Measurements from ENCODE around the gene RRP15.

The RRP15 gene

GRCh38 chr1:218259800-218260199, 25.3 kb upstream of the RRP15 start:
- no peak overlapping the region for H3K4me3 ChIP-seq (ENCODE audit: low read length in 2 of 2)
- no peak overlapping the region for H3K27ac ChIP-seq (ENCODE audit: low read length)
- no peaks in the 10 kb centered on the region for H3K27me3 ChIP-seq (ENCODE audit: control insufficient read depth in 1 of 2, insufficient read depth in 2 of 2, low read length in 2 of 2)
- no peak overlapping the region for H3K9ac ChIP-seq (ENCODE audit: low read length in 2 of 2)
- no peaks in the 10 kb centered on the region for H3K4me1 ChIP-seq (ENCODE audit: control insufficient read depth, insufficient read depth, low read length)
- peaks cover 5 to 10% of the 10 kb centered on the region in 2 donors for H3K9me3 ChIP-seq (ENCODE audit: control insufficient read depth in 2 of 2, low read length in 2 of 2)
- H3K36me3 ChIP-seq (ENCODE audit: control insufficient read depth in 2 of 2, insufficient read depth in 2 of 2, low read length in 2 of 2), result no peaks in the 10 kb centered on the region

- H3K9me3 ChIP-seq (ENCODE audit: control insufficient read depth in 2 of 2, low read length in 2 of 2), result peaks cover 5 to 10% of the 10 kb centered on the region in 2 donors
- no peak overlapping the region for H3K4me3 ChIP-seq (ENCODE audit: low read length in 2 of 2)
- H3K27ac ChIP-seq (ENCODE audit: low read length), result no peak overlapping the region
Observed at GRCh38 chr1:218262259-218262658, 22.8 kb upstream of the RRP15 start.

GRCh38 chr1:218266356-218266755, 18.7 kb upstream of the RRP15 start:
- Histone ChIP-seq H3K36me3 (ENCODE audit: control insufficient read depth in 2 of 2, insufficient read depth in 2 of 2, low read length in 2 of 2) (no peaks in the 10 kb centered on the region), H3K9me3 (ENCODE audit: control insufficient read depth in 2 of 2, low read length in 2 of 2) (peaks cover 0 to 2% of the 10 kb centered on the region in 2 donors), H3K4me1 (ENCODE audit: control insufficient read depth, insufficient read depth, low read length) (no peaks in the 10 kb centered on the region), H3K4me3 (ENCODE audit: low read length in 2 of 2) (no peak overlapping the region), H3K27ac (ENCODE audit: low read length) (no peak overlapping the region), H3K27me3 (ENCODE audit: control insufficient read depth in 1 of 2, insufficient read depth in 2 of 2, low read length in 2 of 2) (peaks cover 2 to 6% of the 10 kb centered on the region in 2 donors), H3K9ac (ENCODE audit: low read length in 2 of 2) (no peak overlapping the region)

More at GRCh38 chr1:218262259-218262658, 22.8 kb upstream of the RRP15 start:
- H3K36me3 ChIP-seq (ENCODE audit: control insufficient read depth in 2 of 2, insufficient read depth in 2 of 2, low read length in 2 of 2), result no peaks in the 10 kb centered on the region
- H3K27me3 ChIP-seq (ENCODE audit: control insufficient read depth in 1 of 2, insufficient read depth in 2 of 2, low read length in 2 of 2), result peaks cover 2 to 6% of the 10 kb centered on the region in 2 donors
- H3K4me1 ChIP-seq (ENCODE audit: control insufficient read depth, insufficient read depth, low read length), result no peaks in the 10 kb centered on the region
- H3K9ac ChIP-seq (ENCODE audit: low read length in 2 of 2), result no peak overlapping the region

- Histone ChIP-seq H3K36me3 (ENCODE audit: control insufficient read depth in 2 of 2, insufficient read depth in 2 of 2, low read length in 2 of 2) (no peaks in the 10 kb centered on the region), H3K4me1 (ENCODE audit: control insufficient read depth, insufficient read depth, low read length) (no peaks in the 10 kb centered on the region), H3K27ac (ENCODE audit: low read length) (no peak overlapping the region), H3K4me3 (ENCODE audit: low read length in 2 of 2) (no peak overlapping the region), H3K9me3 (ENCODE audit: control insufficient read depth in 2 of 2, low read length in 2 of 2) (no peaks in the 10 kb centered on the region), H3K9ac (ENCODE audit: low read length in 2 of 2) (no peak overlapping the region), H3K27me3 (ENCODE audit: control insufficient read depth in 1 of 2, insufficient read depth in 2 of 2, low read length in 2 of 2) (no peaks in the 10 kb centered on the region)
Observed at GRCh38 chr1:218272366-218272765, 12.7 kb upstream of the RRP15 start.

GRCh38 chr1:218273762-218274479, 11.2 kb upstream of the RRP15 start:
- Histone ChIP-seq H3K4me1 (ENCODE audit: control insufficient read depth, insufficient read depth, low read length) (no peaks in the 10 kb centered on the region), H3K9me3 (ENCODE audit: control insufficient read depth in 2 of 2, low read length in 2 of 2) (no peaks in the 10 kb centered on the region), H3K27ac (ENCODE audit: low read length) (no peak overlapping the region), H3K4me3 (ENCODE audit: low read length in 2 of 2) (no peak overlapping the region), H3K27me3 (ENCODE audit: control insufficient read depth in 1 of 2, insufficient read depth in 2 of 2, low read length in 2 of 2) (no peaks in the 10 kb centered on the region), H3K9ac (ENCODE audit: low read length in 2 of 2) (no peak overlapping the region), H3K36me3 (ENCODE audit: control insufficient read depth in 2 of 2, insufficient read depth in 2 of 2, low read length in 2 of 2) (no peaks in the 10 kb centered on the region)

- no peaks in the 10 kb centered on the region for H3K27me3 ChIP-seq (ENCODE audit: control insufficient read depth in 1 of 2, insufficient read depth in 2 of 2, low read length in 2 of 2)
- H3K9me3 ChIP-seq (ENCODE audit: control insufficient read depth in 2 of 2, low read length in 2 of 2), result no peaks in the 10 kb centered on the region
- H3K9ac ChIP-seq (ENCODE audit: low read length in 2 of 2), result no peak overlapping the region
- no peaks in the 10 kb centered on the region for H3K4me1 ChIP-seq (ENCODE audit: control insufficient read depth, insufficient read depth, low read length)
- no peak overlapping the region for H3K4me3 ChIP-seq (ENCODE audit: low read length in 2 of 2)
- no peak overlapping the region for H3K27ac ChIP-seq (ENCODE audit: low read length)
- no peaks in the 10 kb centered on the region for H3K36me3 ChIP-seq (ENCODE audit: control insufficient read depth in 2 of 2, insufficient read depth in 2 of 2, low read length in 2 of 2)
Observed at GRCh38 chr1:218274511-218274910, 10.6 kb upstream of the RRP15 start.

GRCh38 chr1:218275823-218276222, 9.3 kb upstream of the RRP15 start:
- no peak overlapping the region for H3K9ac ChIP-seq (ENCODE audit: low read length in 2 of 2)
- H3K36me3 ChIP-seq (ENCODE audit: control insufficient read depth in 2 of 2, insufficient read depth in 2 of 2, low read length in 2 of 2), result no peaks in the 10 kb centered on the region
- no peak overlapping the region for H3K4me3 ChIP-seq (ENCODE audit: low read length in 2 of 2)
- no peaks in the 10 kb centered on the region for H3K27me3 ChIP-seq (ENCODE audit: control insufficient read depth in 1 of 2, insufficient read depth in 2 of 2, low read length in 2 of 2)
- H3K4me1 ChIP-seq (ENCODE audit: control insufficient read depth, insufficient read depth, low read length), result no peaks in the 10 kb centered on the region
- no peak overlapping the region for H3K27ac ChIP-seq (ENCODE audit: low read length)
- H3K9me3 ChIP-seq (ENCODE audit: control insufficient read depth in 2 of 2, low read length in 2 of 2), result no peaks in the 10 kb centered on the region

- H3K9ac ChIP-seq (ENCODE audit: low read length in 2 of 2), result no peak overlapping the region
- H3K4me1 ChIP-seq (ENCODE audit: control insufficient read depth, insufficient read depth, low read length), result peaks cover 10% of the 10 kb centered on the region
- H3K27ac ChIP-seq (ENCODE audit: low read length), result no peak overlapping the region
- H3K27me3 ChIP-seq (ENCODE audit: control insufficient read depth in 1 of 2, insufficient read depth in 2 of 2, low read length in 2 of 2), result no peaks in the 10 kb centered on the region
- H3K36me3 ChIP-seq (ENCODE audit: control insufficient read depth in 2 of 2, insufficient read depth in 2 of 2, low read length in 2 of 2), result no peaks in the 10 kb centered on the region
- no peak overlapping the region for H3K4me3 ChIP-seq (ENCODE audit: low read length in 2 of 2)
- no peaks in the 10 kb centered on the region for H3K9me3 ChIP-seq (ENCODE audit: control insufficient read depth in 2 of 2, low read length in 2 of 2)
Observed at GRCh38 chr1:218281285-218281684, 3.8 kb upstream of the RRP15 start.

- H3K27me3 ChIP-seq (ENCODE audit: control insufficient read depth in 1 of 2, insufficient read depth in 2 of 2, low read length in 2 of 2), result no peaks in the 10 kb centered on the region
- peak overlapping the region; percentile 86 to 88 for H3K9ac ChIP-seq (ENCODE audit: low read length in 2 of 2)
Observed at GRCh38 chr1:218284377-218284916, 646 bp upstream of the RRP15 start.

GRCh38 chr1:218292515-218292914, 7.4 kb downstream of the RRP15 start:
- Histone ChIP-seq H3K4me1 (ENCODE audit: control insufficient read depth, insufficient read depth, low read length) (no peaks in the 10 kb centered on the region), H3K27me3 (ENCODE audit: control insufficient read depth in 1 of 2, insufficient read depth in 2 of 2, low read length in 2 of 2) (no peaks in the 10 kb centered on the region), H3K27ac (ENCODE audit: low read length) (no peak overlapping the region), H3K9ac (ENCODE audit: low read length in 2 of 2) (no peak overlapping the region), H3K4me3 (ENCODE audit: low read length in 2 of 2) (no peak overlapping the region), H3K36me3 (ENCODE audit: control insufficient read depth in 2 of 2, insufficient read depth in 2 of 2, low read length in 2 of 2) (peaks cover 0 to 3% of the 10 kb centered on the region in 2 donors), H3K9me3 (ENCODE audit: control insufficient read depth in 2 of 2, low read length in 2 of 2) (no peaks in the 10 kb centered on the region)

More at GRCh38 chr1:218284377-218284916, 646 bp upstream of the RRP15 start:
- no peaks in the 10 kb centered on the region for H3K36me3 ChIP-seq (ENCODE audit: control insufficient read depth in 2 of 2, insufficient read depth in 2 of 2, low read length in 2 of 2)
- H3K9me3 ChIP-seq (ENCODE audit: control insufficient read depth in 2 of 2, low read length in 2 of 2), result no peaks in the 10 kb centered on the region
- peak overlapping the region; percentile 64 for H3K27ac ChIP-seq (ENCODE audit: low read length)
- H3K4me3 ChIP-seq (ENCODE audit: low read length in 2 of 2), result peak overlapping the region; percentile 97 to 98
- H3K4me1 ChIP-seq (ENCODE audit: control insufficient read depth, insufficient read depth, low read length), result peaks cover 13% of the 10 kb centered on the region

- Histone ChIP-seq H3K9me3 (ENCODE audit: control insufficient read depth in 2 of 2, low read length in 2 of 2) (no peaks in the 10 kb centered on the region), H3K9ac (ENCODE audit: low read length in 2 of 2) (no peak overlapping the region), H3K4me3 (ENCODE audit: low read length in 2 of 2) (no peak overlapping the region), H3K27ac (ENCODE audit: low read length) (no peak overlapping the region), H3K4me1 (ENCODE audit: control insufficient read depth, insufficient read depth, low read length) (no peaks in the 10 kb centered on the region), H3K27me3 (ENCODE audit: control insufficient read depth in 1 of 2, insufficient read depth in 2 of 2, low read length in 2 of 2) (no peaks in the 10 kb centered on the region), H3K36me3 (ENCODE audit: control insufficient read depth in 2 of 2, insufficient read depth in 2 of 2, low read length in 2 of 2) (peaks cover 0 to 3% of the 10 kb centered on the region in 2 donors)
Observed at GRCh38 chr1:218294546-218294945, 9.5 kb downstream of the RRP15 start.

Data from stomach smooth muscle (tissue), 2 donors.